Fibroblast of skin of left quadriceps (primary cell): ENCODE results near the gene PKP4.
"Not testable (repeated sequence)": the region's sequence is repeated elsewhere in the genome, so short reads cannot be mapped to it uniquely, and the experiment has no call there.

Experiments
- DNase-seq, 2 experiments: peaks; one replicate each; pipeline ENCODE4 v3.0.0-alpha.2; 2013; ENCODE audit warnings: low read depth in 2 of 2

PKP4 gene, protein sequence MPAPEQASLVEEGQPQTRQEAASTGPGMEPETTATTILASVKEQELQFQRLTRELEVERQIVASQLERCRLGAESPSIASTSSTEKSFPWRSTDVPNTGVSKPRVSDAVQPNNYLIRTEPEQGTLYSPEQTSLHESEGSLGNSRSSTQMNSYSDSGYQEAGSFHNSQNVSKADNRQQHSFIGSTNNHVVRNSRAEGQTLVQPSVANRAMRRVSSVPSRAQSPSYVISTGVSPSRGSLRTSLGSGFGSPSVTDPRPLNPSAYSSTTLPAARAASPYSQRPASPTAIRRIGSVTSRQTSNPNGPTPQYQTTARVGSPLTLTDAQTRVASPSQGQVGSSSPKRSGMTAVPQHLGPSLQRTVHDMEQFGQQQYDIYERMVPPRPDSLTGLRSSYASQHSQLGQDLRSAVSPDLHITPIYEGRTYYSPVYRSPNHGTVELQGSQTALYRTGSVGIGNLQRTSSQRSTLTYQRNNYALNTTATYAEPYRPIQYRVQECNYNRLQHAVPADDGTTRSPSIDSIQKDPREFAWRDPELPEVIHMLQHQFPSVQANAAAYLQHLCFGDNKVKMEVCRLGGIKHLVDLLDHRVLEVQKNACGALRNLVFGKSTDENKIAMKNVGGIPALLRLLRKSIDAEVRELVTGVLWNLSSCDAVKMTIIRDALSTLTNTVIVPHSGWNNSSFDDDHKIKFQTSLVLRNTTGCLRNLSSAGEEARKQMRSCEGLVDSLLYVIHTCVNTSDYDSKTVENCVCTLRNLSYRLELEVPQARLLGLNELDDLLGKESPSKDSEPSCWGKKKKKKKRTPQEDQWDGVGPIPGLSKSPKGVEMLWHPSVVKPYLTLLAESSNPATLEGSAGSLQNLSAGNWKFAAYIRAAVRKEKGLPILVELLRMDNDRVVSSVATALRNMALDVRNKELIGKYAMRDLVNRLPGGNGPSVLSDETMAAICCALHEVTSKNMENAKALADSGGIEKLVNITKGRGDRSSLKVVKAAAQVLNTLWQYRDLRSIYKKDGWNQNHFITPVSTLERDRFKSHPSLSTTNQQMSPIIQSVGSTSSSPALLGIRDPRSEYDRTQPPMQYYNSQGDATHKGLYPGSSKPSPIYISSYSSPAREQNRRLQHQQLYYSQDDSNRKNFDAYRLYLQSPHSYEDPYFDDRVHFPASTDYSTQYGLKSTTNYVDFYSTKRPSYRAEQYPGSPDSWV

DNA sequence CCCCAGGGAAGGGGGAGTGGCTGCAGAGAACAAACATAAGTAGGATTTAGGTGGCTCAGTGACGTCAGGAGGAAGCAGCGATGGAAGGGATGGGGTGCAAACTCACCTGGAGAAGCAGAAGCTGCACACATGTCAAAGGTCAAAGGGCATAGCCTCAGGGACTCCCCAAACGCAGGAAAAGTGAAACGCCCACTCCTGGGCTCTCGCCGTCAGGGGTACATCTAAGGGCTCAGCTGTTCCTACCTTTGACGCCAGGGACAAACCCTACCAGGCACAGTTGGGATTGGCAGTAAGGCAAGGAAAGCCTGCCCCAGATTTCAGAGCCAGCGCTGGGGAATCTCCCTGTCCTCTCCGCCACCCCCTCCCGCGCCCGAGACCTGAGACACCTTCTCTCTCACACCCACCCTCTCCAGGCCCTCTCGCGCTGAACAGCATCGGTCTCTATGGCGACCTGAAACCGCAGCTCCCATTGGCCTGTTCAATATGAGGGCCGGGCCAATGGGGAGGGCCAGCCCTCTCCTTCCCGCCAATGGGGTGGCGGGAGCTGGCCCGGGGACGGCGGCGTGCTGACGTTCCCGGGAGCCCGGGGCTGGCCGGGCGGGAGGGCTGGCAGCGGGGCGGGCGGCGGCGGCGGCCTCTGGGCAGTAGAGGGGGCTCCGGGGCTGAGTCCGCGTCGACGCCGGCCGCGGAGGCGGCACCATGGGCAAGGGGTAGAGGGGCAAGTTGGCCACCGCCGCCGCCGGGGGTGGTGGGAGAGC is at the start of gene PKP4, which contains the start of gene CCDC148:
TSS of gene PKP4 (plus strand) at position 644 of the 758 bp plus-strand sequence. CDS start 76,233 bp downstream, outside the sequence.
TSS of gene CCDC148 (minus strand) at position 445 of the 758 bp plus-strand sequence. CDS start at position 131, 314 bp downstream.
- peak; percentile 77 to 85 for DNase-seq

DNA sequence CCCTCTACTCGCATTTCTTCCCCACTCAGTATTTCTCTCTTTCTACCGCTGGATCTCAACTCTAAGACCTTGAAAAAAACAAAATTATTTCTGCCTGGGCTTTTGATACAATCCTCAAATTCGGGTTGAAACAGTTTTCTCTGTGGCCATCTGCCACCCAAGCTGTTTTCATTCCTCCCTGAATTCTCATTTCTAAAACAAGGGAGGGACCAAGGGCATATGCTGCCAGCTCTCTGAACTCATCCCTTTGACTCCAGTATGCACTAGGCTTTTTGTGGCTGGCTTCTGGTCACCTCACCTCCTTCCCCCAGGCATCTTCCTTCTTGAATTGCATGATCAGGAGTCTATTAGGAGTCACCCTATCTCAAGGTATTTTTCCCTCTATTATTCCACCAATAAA is 49.7 kb upstream of the PKP4 start:
- DNase-seq: no peak

- DNase-seq: no peak
Observed at GRCh38 chr2:158410132-158410531, 46.6 kb upstream of the PKP4 start.

DNA sequence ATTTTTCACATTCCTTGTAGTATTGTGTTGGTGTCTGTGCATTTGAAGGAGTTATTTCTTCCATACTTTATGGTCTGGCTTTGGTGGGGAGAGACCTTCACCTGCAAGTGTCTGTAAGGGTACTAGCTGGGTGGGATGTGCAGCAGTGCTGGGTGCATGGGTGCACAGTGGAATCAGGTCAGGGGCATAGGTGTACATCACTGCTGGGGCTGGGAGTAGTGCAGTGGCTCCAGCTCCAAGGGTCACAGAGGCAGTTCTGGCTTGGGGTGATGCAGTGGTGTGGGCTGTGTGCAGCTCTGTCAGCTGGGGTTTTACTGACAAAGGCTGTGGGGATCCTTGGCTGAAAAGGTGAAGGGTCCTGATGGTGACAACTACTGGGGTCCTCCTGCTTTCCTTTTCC is 45.0 kb upstream of the PKP4 start:
- no peak for DNase-seq

- DNase-seq: peak; percentile 9 to 18
Observed at GRCh38 chr2:158412206-158412605, 44.5 kb upstream of the PKP4 start.

GRCh38 chr2:158413581-158413980 is 43.2 kb upstream of the PKP4 start:
- DNase-seq: peak; percentile 15 to 21

- peak; percentile 42 to 45 for DNase-seq
Observed at GRCh38 chr2:158414538-158414937, 42.2 kb upstream of the PKP4 start.

- DNase-seq: no peak
Observed at GRCh38 chr2:158432117-158432516, 24.6 kb upstream of the PKP4 start.

DNA sequence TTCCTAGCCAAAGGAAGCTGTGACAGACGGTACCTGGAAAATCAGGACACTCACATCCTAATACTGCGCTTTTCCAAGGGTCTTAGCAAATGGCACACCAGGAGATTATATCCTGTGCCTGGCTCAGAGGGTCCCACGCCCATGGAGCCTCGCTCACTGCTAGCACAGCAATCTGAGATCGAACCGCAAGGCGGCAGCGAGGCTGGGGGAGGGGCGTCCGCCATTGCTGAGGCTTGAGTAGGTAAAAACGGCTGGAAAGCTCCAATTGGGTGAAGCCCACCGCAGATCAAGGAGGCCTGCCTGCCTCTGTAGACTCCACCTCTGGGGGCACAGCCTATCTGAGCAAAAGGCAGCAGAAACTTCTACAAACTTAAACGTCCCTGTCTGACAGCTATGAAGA is 23.0 kb upstream of the PKP4 start:
- DNase-seq: not testable (repeated sequence)

DNA sequence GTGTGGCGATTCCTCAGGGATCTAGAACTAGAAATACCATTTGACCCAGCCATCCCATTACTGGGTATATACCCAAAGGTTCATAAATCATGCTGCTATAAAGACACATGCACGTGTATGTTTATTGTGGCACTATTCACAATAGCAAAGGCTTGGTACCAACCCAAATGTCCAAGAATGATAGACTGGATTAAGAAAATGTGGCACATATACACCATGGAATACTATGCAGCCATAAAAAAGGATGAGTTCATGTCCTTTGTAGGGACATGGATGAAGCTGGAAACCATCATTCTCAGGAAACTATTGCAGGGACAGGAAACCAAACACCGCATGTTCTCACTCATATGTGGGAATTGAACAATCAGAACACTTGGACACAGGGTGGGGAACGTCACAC is 17.7 kb upstream of the PKP4 start:
- not testable (repeated sequence) for DNase-seq

- no peak for DNase-seq
Observed at GRCh38 chr2:158443606-158444005, 13.1 kb upstream of the PKP4 start.

GRCh38 chr2:158457092-158457825 is 507 bp downstream of the PKP4 start:
- DNase-seq: peak in 1 of 2 experiments; percentile 25

GRCh38 chr2:158457826-158458616 is 1.3 kb downstream of the PKP4 start:
- no peak for DNase-seq

DNA sequence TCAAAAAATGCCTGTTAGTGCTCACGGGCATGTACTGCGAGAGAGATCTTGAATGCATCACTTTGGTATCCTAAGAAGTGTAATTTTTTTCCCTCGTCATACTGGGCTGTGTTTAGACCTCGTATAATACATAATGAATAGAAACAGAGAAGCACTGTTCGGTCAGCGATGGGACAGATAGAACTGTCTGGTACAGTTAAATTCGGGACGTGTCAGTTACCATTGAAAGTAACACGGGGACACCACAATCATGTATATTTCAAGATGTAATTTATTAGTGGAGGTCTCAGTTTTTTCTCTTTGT is 1.8 kb downstream of the PKP4 start:
- no peak for DNase-seq

GRCh38 chr2:158459161-158460003 is 2.6 kb downstream of the PKP4 start:
- no peak for DNase-seq

DNA sequence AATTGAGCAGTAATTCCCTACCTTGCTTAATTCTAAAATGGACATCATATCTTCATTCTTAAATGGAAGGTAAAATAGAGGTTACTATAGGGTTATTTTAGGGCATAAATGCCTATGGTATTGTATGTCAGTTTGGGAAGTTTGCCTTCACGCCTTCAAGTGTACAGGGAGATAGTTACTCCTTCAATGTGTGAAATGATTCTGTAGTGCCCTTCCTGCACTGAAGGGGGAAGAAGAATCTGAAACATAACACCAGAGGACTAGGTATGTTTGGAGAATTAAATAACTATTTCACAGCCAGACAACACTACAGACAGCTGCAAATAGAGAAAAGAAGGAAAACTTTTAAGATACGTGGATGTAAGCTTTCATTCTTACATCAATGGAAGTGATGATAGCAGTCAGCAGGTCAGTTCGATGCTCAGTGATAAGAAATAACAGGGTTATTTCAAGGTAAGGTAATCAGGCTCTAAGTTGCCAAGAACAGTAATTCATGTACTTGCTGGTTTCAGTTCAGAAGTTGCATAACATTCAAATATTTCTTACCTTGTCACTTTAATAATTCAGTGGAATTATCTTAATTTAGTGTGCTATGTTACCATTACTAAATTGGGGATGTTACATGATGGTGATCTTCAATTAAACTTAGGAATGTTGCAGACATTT is 4.0 kb downstream of the PKP4 start:
- no peak for DNase-seq

DNA sequence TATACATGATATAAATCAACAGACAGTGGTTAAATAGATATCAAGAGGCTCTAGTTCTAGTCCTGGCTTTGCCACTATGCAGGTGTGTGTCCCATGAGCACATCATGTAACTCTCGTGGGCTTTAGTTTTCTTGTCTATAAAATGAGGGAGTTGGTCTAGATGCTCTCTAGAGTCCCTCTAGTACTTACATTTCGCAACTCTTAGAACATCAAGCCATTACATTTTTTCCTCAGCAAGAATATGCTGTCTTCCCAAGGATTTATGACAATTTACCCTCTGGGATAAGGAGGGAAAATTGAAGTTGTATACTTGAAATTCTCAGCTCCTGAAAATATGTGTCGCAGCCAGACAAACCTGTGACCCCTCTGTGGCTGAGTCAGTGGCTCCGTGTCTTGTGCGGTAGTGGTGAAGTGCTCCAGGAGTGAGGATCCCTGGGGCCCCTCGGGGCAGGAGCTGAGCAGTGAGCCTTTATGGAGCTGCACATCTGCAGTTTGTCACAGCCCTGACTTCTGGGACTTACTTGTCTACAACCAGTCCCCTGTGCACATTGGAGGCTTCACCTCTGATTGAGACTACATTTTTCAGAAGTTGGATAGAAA is 6.8 kb downstream of the PKP4 start:
- DNase-seq: peak in 1 of 2 experiments; percentile 19
